Transverse colon (tissue), 4 donors: ENCODE measurements around the gene SLC28A3. TPM values are rescaled to one million over a fixed set of nuclear protein-coding genes. Genes with fewer than 3 reads are reported as not detected.

Experiments used
- DNase-seq: peaks from one replicate; pipeline ENCODE4 v3.0.0-alpha.2; 2019
- H3K27ac ChIP-seq, 4 donors: fragments of 200-600 bp; sonication (generic); 2 replicates each; pipeline ENCODE4 v1.5.1; 2016 to 2018; ENCODE audit warnings: inconsistent platforms in 4 of 4
- H3K27me3 ChIP-seq: fragments of 200-600 bp; sonication (generic); 2 replicates; pipeline ENCODE4 v1.5.1; 2017; ENCODE audit warnings: inconsistent platforms
- H3K36me3 ChIP-seq, 4 donors: fragments of 200-600 bp; sonication (generic); 2 replicates each; pipeline ENCODE4 v1.5.1; 2017 to 2019; ENCODE audit warnings: inconsistent platforms in 4 of 4
- H3K4me1 ChIP-seq, 4 donors: fragments of 200-600 bp; sonication (generic); 2 replicates each; pipeline ENCODE4 v1.5.1; 2017 to 2020; ENCODE audit warnings: inconsistent platforms in 4 of 4
- H3K4me3 ChIP-seq, 4 donors: fragments of 200-600 bp; sonication (generic); 1 replicate in 1 of 4; 2 replicates in 3 of 4; pipeline versions ENCODE4 v1.5.1 to v1.6.1; 2017 to 2019; ENCODE audit warnings: inconsistent platforms in 4 of 4
- H3K9me3 ChIP-seq, 2 donors: fragments of 200-600 bp; sonication (generic); 2 replicates each; pipeline ENCODE4 v1.5.1; 2017 to 2019; ENCODE audit warnings: inconsistent platforms in 2 of 2
- CTCF ChIP-seq, 5 experiments: fragments of 200-600 bp in 3 of 5; fragments of 450-650 bp in 2 of 5; sonication (generic) in 3 of 5; IDR thresholded peaks; 1 replicate in 2 of 5; 2 replicates in 3 of 5; pipeline ENCODE4 v1.5.1; 2016 to 2017; ENCODE audit warnings: antibody characterized with exemption in 5 of 5, inconsistent platforms in 3 of 5, mild to moderate bottlenecking in 2 of 5, moderate library complexity in 1 of 5
- EP300 ChIP-seq: sonication (generic); formaldehyde crosslinking; IDR thresholded peaks from one replicate; pipeline ENCODE4 v1.6.1; 2017; ENCODE audit warnings: antibody characterized with exemption, low read depth
- POLR2A ChIP-seq: fragments of 450-650 bp; IDR thresholded peaks from one replicate; pipeline ENCODE4 v1.6.1; 2016; ENCODE audit warnings: antibody characterized with exemption, mild to moderate bottlenecking, moderate library complexity
- POLR2AphosphoS5 ChIP-seq, 3 donors: sonication (generic); formaldehyde crosslinking; IDR thresholded peaks; one replicate each; pipeline ENCODE4 v1.6.1; 2016; ENCODE audit warnings: antibody characterized with exemption in 3 of 3
- WGBS, 2 donors: methylation state at CpG; one replicate each; pipeline ENCODE4 v1.1.5; 2018; ENCODE audit warnings: low coverage in 1 of 2; 5-methylcytosine and 5-hydroxymethylcytosine counted together
- in situ Hi-C, 4 donors: fragments of 200-750 bp; cut with MboI; loops; one replicate each; pipeline versions ENCODE4 v1.15.0 to v1.15.1; 2017; ENCODE audit warnings: low sequenced_read_pairs in 3 of 4, low pct_ligation_motif_present in 1 of 4, low pct_unique_long_range_greater_than_20kb in 1 of 4
- intact Hi-C: fragments of 100-400 bp; cut with DNase I; formaldehyde crosslinking; loops from one replicate; pipeline ENCODE4 v1.15.1; 2023; ENCODE audit warnings: low total_unique reads
- total RNA-seq, 4 donors: library from RNA; depleted of rRNA; stranded (reverse); fragments of >200 nt; gene quantifications; one replicate each; pipeline ENCODE4 v1.1.0, GENCODE V29; 2016

Gene SLC28A3
- total RNA-seq, 4 donors from 2014 or later = 0.16 to 1.2 (median 0.41) TPM; not detected in 1

DNA sequence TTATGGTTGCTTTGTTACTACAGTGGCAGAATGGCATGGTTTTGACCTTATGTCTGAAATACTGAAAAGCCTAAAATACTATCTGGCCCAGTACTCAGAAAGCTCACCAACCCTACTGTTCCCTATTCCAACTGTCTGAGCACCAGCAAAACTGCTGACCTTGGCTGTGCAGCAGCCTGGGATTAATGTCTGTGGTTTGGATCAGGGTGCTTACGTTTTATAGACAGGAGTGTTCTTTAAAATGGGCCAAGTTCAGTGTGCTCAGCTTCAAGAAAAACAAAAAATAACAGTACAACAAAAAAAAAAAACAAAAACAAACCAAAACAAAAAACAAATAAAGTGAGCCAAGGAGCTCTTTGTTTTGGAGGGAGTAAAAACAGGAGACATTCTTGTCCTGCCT, 36.4 kb downstream of the SLC28A3 start:
- in situ Hi-C loops = loop anchor here in 1 of 4 donors (25.0 kb wide), 2 partner anchors 92 to 692 kb away; partner anchors contain the start of gene IDNK
- intact Hi-C loops = no loop called here

GRCh38 chr9:84303061-84303460, 37.5 kb downstream of the SLC28A3 start:
- intact Hi-C loops = no loop called here
- WGBS, 2 donors = 89 to 95% methylated on average over 2 to 4 of the region's 4 CpGs
- Histone ChIP-seq H3K4me1 (peaks cover 0 to 13% (median 6%) of the 10 kb centered on the region in 4 donors), H3K9me3 (no peaks in the 10 kb centered on the region), H3K4me3 (no peak overlapping the region), H3K27me3 (no peaks in the 10 kb centered on the region), H3K36me3 (no peaks in the 10 kb centered on the region), H3K27ac (no peak overlapping the region)
- DNase-seq = no peak
- TF ChIP-seq POLR2A (no peak), CTCF (IDR thresholded peaks at IDR 0.05) (no peak), POLR2AphosphoS5 (IDR thresholded peaks at IDR 0.05) (no peak), EP300 (no peak)
- in situ Hi-C loops = loop anchor here in 1 of 4 donors (25.0 kb wide), 2 partner anchors 91 to 691 kb away; partner anchors contain the start of gene IDNK

More for the DNA sequence above, 36.4 kb downstream of the SLC28A3 start:
- Histone ChIP-seq H3K9me3 (no peaks in the 10 kb centered on the region), H3K27me3 (no peaks in the 10 kb centered on the region), H3K27ac (no peak overlapping the region), H3K4me1 (peaks cover 0 to 13% (median 6%) of the 10 kb centered on the region in 4 donors), H3K36me3 (no peaks in the 10 kb centered on the region), H3K4me3 (no peak overlapping the region)
- 40 to 50% methylated on average over 1 of the region's 1 CpG for WGBS, 2 donors
- no peak for DNase-seq
- TF ChIP-seq CTCF (IDR thresholded peaks at IDR 0.05) (no peak), EP300 (no peak), POLR2A (no peak), POLR2AphosphoS5 (IDR thresholded peaks at IDR 0.05) (no peak)

- peaks cover 0 to 13% (median 6%) of the 10 kb centered on the region in 4 donors for H3K4me1 ChIP-seq
- WGBS, 2 donors = 67 to 77% methylated on average over 2 to 3 of the region's 3 CpGs
- DNase-seq = no peak
- H3K27me3 ChIP-seq = no peaks in the 10 kb centered on the region
- H3K4me3 ChIP-seq = no peak overlapping the region
- no peaks in the 10 kb centered on the region for H3K9me3 ChIP-seq
- H3K27ac ChIP-seq = no peak overlapping the region
- no peaks in the 10 kb centered on the region for H3K36me3 ChIP-seq
- TF ChIP-seq POLR2AphosphoS5 (IDR thresholded peaks at IDR 0.05) = no peak
- no peak for TF ChIP-seq EP300
- no peak for TF ChIP-seq POLR2A
- no peak for TF ChIP-seq CTCF (IDR thresholded peaks at IDR 0.05)
- in situ Hi-C loops (loop anchor here in 1 of 4 donors (25.0 kb wide), 2 partner anchors 90 to 690 kb away; partner anchors contain the start of gene IDNK), intact Hi-C loops (no loop called here)
Observed at GRCh38 chr9:84301851-84302250, 38.7 kb downstream of the SLC28A3 start.

DNA sequence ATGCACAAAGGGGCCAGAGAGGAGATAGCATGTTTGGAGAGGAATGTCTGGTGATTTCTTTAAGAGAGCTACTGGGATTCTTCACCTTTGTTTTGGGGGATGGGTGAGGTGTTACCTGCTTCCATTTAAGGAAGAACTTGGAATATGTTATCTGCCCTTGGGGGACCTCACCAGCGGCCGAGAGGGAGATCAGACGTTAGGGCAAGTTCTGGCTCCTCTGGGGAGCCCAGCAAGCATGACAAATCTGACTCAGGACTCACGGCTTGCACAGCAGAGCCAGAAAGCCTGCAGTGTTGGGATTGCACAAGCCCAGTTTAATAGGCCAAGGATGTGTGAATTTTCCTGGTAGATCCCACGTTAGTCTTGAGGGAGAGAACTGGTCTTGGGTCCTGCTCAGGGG, 40.3 kb downstream of the SLC28A3 start:
- no peak for DNase-seq
- Histone ChIP-seq H3K4me3 (no peak overlapping the region), H3K27ac (no peak overlapping the region), H3K36me3 (no peaks in the 10 kb centered on the region), H3K27me3 (no peaks in the 10 kb centered on the region), H3K9me3 (no peaks in the 10 kb centered on the region), H3K4me1 (peaks cover 0 to 10% (median 4%) of the 10 kb centered on the region in 4 donors)
- in situ Hi-C loops = loop anchor here in 1 of 4 donors (25.0 kb wide), 2 partner anchors 88 to 688 kb away; partner anchors contain the start of gene IDNK
- 88% methylated on average over 5 of the region's 5 CpGs; no CpG with 5 or more reads in 1 of the 2 donors for WGBS, 2 donors
- intact Hi-C loops = no loop called here
- TF ChIP-seq EP300 (no peak), POLR2A (no peak), CTCF (IDR thresholded peaks at IDR 0.05) (no peak), POLR2AphosphoS5 (IDR thresholded peaks at IDR 0.05) (no peak)
